ENCODE data around the gene STK4. TPM values are rescaled to one million over a fixed set of nuclear protein-coding genes. Genes with fewer than 3 reads are reported as not detected.

Gene STK4
- total RNA-seq (2022) (68.3 and 74.7 TPM in 2 replicates), Bru-seq, nascent RNA (percentile 92 among the genes with signal in this experiment), BruChase-seq, experiment 1, labeled RNA remaining after a 2-hour chase (percentile 91 among the genes with signal in this experiment), BruChase-seq, experiment 2, labeled RNA remaining after a 6-hour chase (percentile 90 among the genes with signal in this experiment)
- long read RNA-seq, full-length matches to known transcripts, result 18 of 42 reads
- long read RNA-seq, partial matches to known transcripts, result 4 of 42 reads
- long read RNA-seq, other reads (novel, unspliced or antisense), result 20 of 42 reads

GRCh38 chr20:44966030-44966961 is at the start of gene STK4:
Gene STK4 (plus strand): TSS chr20:44966512. CDS start chr20:44966569, 57 bp downstream.
- no peaks in the 10 kb centered on the region; the same call in 1 of the 2 replicates for H3K36me3 ChIP-seq (ENCODE audit: control insufficient read depth, insufficient read depth, low read length)
- H3K27me3 Mint-ChIP-seq (ENCODE audit: insufficient read depth, unreplicated experiment), result no peaks in the 10 kb centered on the region
- BruUV-seq (replicated peaks), result no TSS peak
- H3K9me3 ChIP-seq, result no peaks in the 10 kb centered on the region
- POLR2A ChIA-PET, result interaction anchor here (1.0 to 2.0 kb wide), 2 partner anchors 10 to 19 kb away, joined by 4 to 5 read pairs; no protein-coding TSS in a partner anchor
- H3K4me3 ChIP-seq (ENCODE audit: low read depth, low read length), result peak within 1 kb of the TSS; percentile 64
- H3K27me3 ChIP-seq (replicated peaks; ENCODE audit: control insufficient read depth, insufficient read depth, low read length), result no peaks in the 10 kb centered on the region
- peaks cover 39% of the 10 kb centered on the region for H3K4me1 ChIP-seq
- TF ChIP-seq CTCF (IDR thresholded peaks at IDR 0.05; ENCODE audit: insufficient read depth in 1 of 2, low read depth in 1 of 2, low read length in 1 of 2, severe bottlenecking in 1 of 2, unreplicated experiment in 1 of 2), result peak; percentile 40 to 90
- intact Hi-C loops (cut with micrococcal nuclease; ENCODE audit: unreplicated experiment), result loop anchor here (2.0 kb wide), 2 partner anchors 51 to 55 kb away; partner anchors contain the start of gene PABPC1L
- H3K4me3 Mint-ChIP-seq (ENCODE audit: unreplicated experiment), result peak within 1 kb of the TSS; percentile 99
- H3K4me1 Mint-ChIP-seq (ENCODE audit: low read depth, unreplicated experiment), result peaks cover 39% of the 10 kb centered on the region
- CTCF ChIA-PET, result interaction anchor here (0.5 to 1.4 kb wide), 5 partner anchors 11 to 325 kb away, joined by 3 to 4 read pairs (median 3); no protein-coding TSS in a partner anchor
- peak within 1 kb of the TSS; percentile 94 for H3K27ac Mint-ChIP-seq (ENCODE audit: unreplicated experiment)
- peak; percentile 99 to 100 for DNase-seq
- H3K9me3 Mint-ChIP-seq (ENCODE audit: unreplicated experiment), result no peaks in the 10 kb centered on the region
- peaks cover 11% of the 10 kb centered on the region for H3K36me3 Mint-ChIP-seq (ENCODE audit: insufficient read depth, unreplicated experiment)

- no peak for TF ChIP-seq CTCF (IDR thresholded peaks at IDR 0.05; ENCODE audit: insufficient read depth in 1 of 2, low read depth in 1 of 2, low read length in 1 of 2, severe bottlenecking in 1 of 2, unreplicated experiment in 1 of 2)
- peaks cover 7% of the 10 kb centered on the region for H3K36me3 ChIP-seq (ENCODE audit: control insufficient read depth, insufficient read depth, low read length)
- peaks cover 12% of the 10 kb centered on the region for H3K4me1 Mint-ChIP-seq (ENCODE audit: low read depth, unreplicated experiment)
- no peaks in the 10 kb centered on the region for H3K9me3 Mint-ChIP-seq (ENCODE audit: unreplicated experiment)
- H3K27me3 Mint-ChIP-seq (ENCODE audit: insufficient read depth, unreplicated experiment), result no peaks in the 10 kb centered on the region
- peak in 1 of 2 experiments; percentile 37 for DNase-seq
- H3K36me3 Mint-ChIP-seq (ENCODE audit: insufficient read depth, unreplicated experiment), result peaks cover 95% of the 10 kb centered on the region
- peaks cover 11% of the 10 kb centered on the region for H3K4me1 ChIP-seq
- ChIA-PET CTCF (interaction anchor here (0.7 kb wide), 1 partner anchor 143 kb away, joined by 4 read pairs; no protein-coding TSS in a partner anchor), POLR2A (no interaction called here)
- no peak overlapping the region for H3K4me3 ChIP-seq (ENCODE audit: low read depth, low read length)
- BruUV-seq (replicated peaks), result no TSS peak
- no peaks in the 10 kb centered on the region for H3K9me3 ChIP-seq
- intact Hi-C loops (cut with micrococcal nuclease; ENCODE audit: unreplicated experiment), result no loop called here
- no peaks in the 10 kb centered on the region for H3K27me3 ChIP-seq (replicated peaks; ENCODE audit: control insufficient read depth, insufficient read depth, low read length)
- no peak overlapping the region for H3K27ac Mint-ChIP-seq (ENCODE audit: unreplicated experiment)
- no peak overlapping the region for H3K4me3 Mint-ChIP-seq (ENCODE audit: unreplicated experiment)
Measured at GRCh38 chr20:44916586-44916985, 49.7 kb upstream of the STK4 start.

- peak in 1 of 2 experiments; percentile 16 for DNase-seq
- no peak overlapping the region for H3K4me3 Mint-ChIP-seq (ENCODE audit: unreplicated experiment)
- no peak overlapping the region for H3K27ac Mint-ChIP-seq (ENCODE audit: unreplicated experiment)
- H3K9me3 Mint-ChIP-seq (ENCODE audit: unreplicated experiment), result no peaks in the 10 kb centered on the region
- H3K4me1 ChIP-seq, result peaks cover 3% of the 10 kb centered on the region
- peaks cover 7% of the 10 kb centered on the region for H3K36me3 ChIP-seq (ENCODE audit: control insufficient read depth, insufficient read depth, low read length)
- H3K27me3 Mint-ChIP-seq (ENCODE audit: insufficient read depth, unreplicated experiment), result no peaks in the 10 kb centered on the region
- ChIA-PET POLR2A (no interaction called here), CTCF (interaction anchor here (0.7 kb wide), 1 partner anchor 142 kb away, joined by 4 read pairs; no protein-coding TSS in a partner anchor)
- no peaks in the 10 kb centered on the region for H3K27me3 ChIP-seq (replicated peaks; ENCODE audit: control insufficient read depth, insufficient read depth, low read length)
- TF ChIP-seq CTCF (IDR thresholded peaks at IDR 0.05; ENCODE audit: insufficient read depth in 1 of 2, low read depth in 1 of 2, low read length in 1 of 2, severe bottlenecking in 1 of 2, unreplicated experiment in 1 of 2), result no peak
- H3K9me3 ChIP-seq, result no peaks in the 10 kb centered on the region
- intact Hi-C loops (cut with micrococcal nuclease; ENCODE audit: unreplicated experiment), result no loop called here
- peaks cover 4% of the 10 kb centered on the region for H3K4me1 Mint-ChIP-seq (ENCODE audit: low read depth, unreplicated experiment)
- no peak overlapping the region for H3K4me3 ChIP-seq (ENCODE audit: low read depth, low read length)
- H3K36me3 Mint-ChIP-seq (ENCODE audit: insufficient read depth, unreplicated experiment), result peaks cover 95% of the 10 kb centered on the region
- BruUV-seq (replicated peaks), result no TSS peak
Measured at GRCh38 chr20:44917399-44917798, 48.9 kb upstream of the STK4 start.
